Measurements from ENCODE around the gene IFNK.

DNA sequence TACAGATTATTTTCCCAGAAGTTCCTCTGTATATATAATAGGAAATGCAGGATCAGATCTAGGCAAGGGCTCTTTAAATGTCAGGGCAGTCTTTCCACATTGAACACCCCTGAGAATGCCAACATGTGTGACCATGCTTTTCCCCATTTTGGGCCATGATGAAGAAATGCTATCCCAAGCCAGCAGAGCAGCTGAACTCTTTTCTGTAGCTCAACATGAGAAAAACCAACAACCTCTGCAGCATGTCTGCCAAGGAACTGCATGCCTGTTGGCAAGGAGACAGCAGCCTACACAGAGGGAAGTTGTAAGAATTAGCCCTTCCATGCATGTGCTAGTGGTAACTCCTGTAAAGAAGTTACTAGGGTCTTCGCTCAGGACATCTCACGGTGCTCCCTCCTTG lies 9.5 kb upstream of the IFNK start:
- TF ChIP-seq POLR2A (IDR thresholded peaks at IDR 0.05): no peak
- TF ChIP-seq, protein P1, sequence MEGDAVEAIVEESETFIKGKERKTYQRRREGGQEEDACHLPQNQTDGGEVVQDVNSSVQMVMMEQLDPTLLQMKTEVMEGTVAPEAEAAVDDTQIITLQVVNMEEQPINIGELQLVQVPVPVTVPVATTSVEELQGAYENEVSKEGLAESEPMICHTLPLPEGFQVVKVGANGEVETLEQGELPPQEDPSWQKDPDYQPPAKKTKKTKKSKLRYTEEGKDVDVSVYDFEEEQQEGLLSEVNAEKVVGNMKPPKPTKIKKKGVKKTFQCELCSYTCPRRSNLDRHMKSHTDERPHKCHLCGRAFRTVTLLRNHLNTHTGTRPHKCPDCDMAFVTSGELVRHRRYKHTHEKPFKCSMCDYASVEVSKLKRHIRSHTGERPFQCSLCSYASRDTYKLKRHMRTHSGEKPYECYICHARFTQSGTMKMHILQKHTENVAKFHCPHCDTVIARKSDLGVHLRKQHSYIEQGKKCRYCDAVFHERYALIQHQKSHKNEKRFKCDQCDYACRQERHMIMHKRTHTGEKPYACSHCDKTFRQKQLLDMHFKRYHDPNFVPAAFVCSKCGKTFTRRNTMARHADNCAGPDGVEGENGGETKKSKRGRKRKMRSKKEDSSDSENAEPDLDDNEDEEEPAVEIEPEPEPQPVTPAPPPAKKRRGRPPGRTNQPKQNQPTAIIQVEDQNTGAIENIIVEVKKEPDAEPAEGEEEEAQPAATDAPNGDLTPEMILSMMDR (IDR thresholded peaks at IDR 0.05): no peak
